HepG2 (cell line): ENCODE results near the gene NDUFAF8. TPM values are rescaled to one million over a fixed set of nuclear protein-coding genes. Genes with fewer than 3 reads are reported as not detected.

Experiments used
- AFF4 ChIP-seq: sonication (generic); formaldehyde crosslinking; IDR thresholded peaks from 2 replicates; pipeline ENCODE4 v1.4.0; 2020; ENCODE audit warnings: missing genetic modification reagents
- AGO2 ChIP-seq: fragments of 200-400 bp; formaldehyde crosslinking; optimal IDR thresholded peaks from 2 replicates; pipeline ENCODE3; 2017; ENCODE audit warnings: mild to moderate bottlenecking, low read depth, low read length, moderate library complexity
- ARID2 ChIP-seq: sonication (generic); formaldehyde crosslinking; IDR thresholded peaks from 2 replicates; pipeline ENCODE4 v1.8.1; 2022; ENCODE audit warnings: mild to moderate bottlenecking, missing genetic modification reagents, borderline replicate concordance
- BRD4 ChIP-seq: sonication (generic); formaldehyde crosslinking; IDR thresholded peaks from 2 replicates; pipeline ENCODE4 v1.4.0; 2020; ENCODE audit warnings: missing genetic modification reagents
- CENPT ChIP-seq: sonication (generic); formaldehyde crosslinking; IDR thresholded peaks from 2 replicates; pipeline ENCODE4 v1.8.0; 2022; ENCODE audit warnings: low read depth, mild to moderate bottlenecking, moderate library complexity, missing genetic modification reagents
- GLI4 ChIP-seq: sonication (generic); formaldehyde crosslinking; IDR thresholded peaks from 2 replicates; pipeline ENCODE4 v1.5.1; 2020; ENCODE audit warnings: missing genetic modification reagents, mild to moderate bottlenecking, moderate library complexity, borderline replicate concordance
- IKZF4 ChIP-seq: sonication (generic); formaldehyde crosslinking; IDR thresholded peaks from 2 replicates; pipeline ENCODE4 v1.5.1; 2020; ENCODE audit warnings: borderline replicate concordance, mild to moderate bottlenecking, low read depth, missing genetic modification reagents; ENCODE audit errors: not compliant biosample characterization
- IRX3 ChIP-seq: sonication (generic); formaldehyde crosslinking; IDR thresholded peaks from 2 replicates; pipeline ENCODE4 v1.8.1; 2023; ENCODE audit warnings: mild to moderate bottlenecking, low read depth, missing genetic modification reagents, borderline replicate concordance
- KLF15 ChIP-seq: sonication (generic); formaldehyde crosslinking; IDR thresholded peaks from 2 replicates; pipeline ENCODE4 v1.8.1; 2023; ENCODE audit warnings: borderline replicate concordance, mild to moderate bottlenecking, inconsistent platforms, missing genetic modification reagents, mixed read lengths
- MEF2D ChIP-seq: sonication (generic); formaldehyde crosslinking; IDR thresholded peaks from 2 replicates; pipeline ENCODE4 v1.5.1; 2020; ENCODE audit warnings: mild to moderate bottlenecking, missing genetic modification reagents
- NFATC3 ChIP-seq: sonication (generic); formaldehyde crosslinking; IDR thresholded peaks from 2 replicates; pipeline ENCODE4 v1.5.1; 2020; ENCODE audit warnings: mild to moderate bottlenecking, missing genetic modification reagents
- PITX1 ChIP-seq: sonication (generic); formaldehyde crosslinking; IDR thresholded peaks from 2 replicates; pipeline ENCODE4 v1.5.1; 2020; ENCODE audit warnings: mild to moderate bottlenecking, missing genetic modification reagents
- RARG ChIP-seq: sonication (generic); formaldehyde crosslinking; IDR thresholded peaks from 2 replicates; pipeline ENCODE4 v1.4.0; 2020; ENCODE audit warnings: low read depth, mild to moderate bottlenecking, missing genetic modification reagents
- TBX2 ChIP-seq: sonication (generic); formaldehyde crosslinking; IDR thresholded peaks from 2 replicates; pipeline ENCODE4 v1.5.0; 2020; ENCODE audit warnings: missing genetic modification reagents, mild to moderate bottlenecking, borderline replicate concordance
- ZNF180 ChIP-seq: sonication (generic); formaldehyde crosslinking; IDR thresholded peaks from 2 replicates; pipeline ENCODE4 v1.4.0; 2020; ENCODE audit warnings: low read depth, missing genetic modification reagents, borderline replicate concordance
- ZNF431 ChIP-seq: sonication (generic); formaldehyde crosslinking; IDR thresholded peaks from 2 replicates; pipeline ENCODE4 v1.9.0; 2022; ENCODE audit warnings: missing genetic modification reagents, low read depth, mild to moderate bottlenecking, borderline replicate concordance
- ZNF510 ChIP-seq: sonication (generic); formaldehyde crosslinking; IDR thresholded peaks from 2 replicates; pipeline ENCODE4 v1.4.0; 2020; ENCODE audit warnings: low read depth, mild to moderate bottlenecking, missing genetic modification reagents
- ZNF567 ChIP-seq: sonication (generic); formaldehyde crosslinking; IDR thresholded peaks from 2 replicates; pipeline ENCODE4 v1.8.1; 2023; ENCODE audit warnings: mild to moderate bottlenecking, missing genetic modification reagents, borderline replicate concordance
- ZNF766 ChIP-seq: sonication (generic); formaldehyde crosslinking; IDR thresholded peaks from 2 replicates; pipeline ENCODE4 v1.5.0; 2020; ENCODE audit warnings: missing genetic modification reagents, borderline replicate concordance
- ZNF782 ChIP-seq: sonication (generic); formaldehyde crosslinking; IDR thresholded peaks from 2 replicates; pipeline ENCODE4 v1.4.0; 2020; ENCODE audit warnings: missing genetic modification reagents, mild to moderate bottlenecking, borderline replicate concordance
- polyA plus RNA-seq, 8 experiments: library from polyadenylated mRNA; depleted of rRNA in 3 of 8; stranded (reverse) in 7 of 8; unstranded in 1 of 8; fragments of >200 nt; fragmentation: Illumina TruSeq in 4 of 8; extraction: Trizol in 4 of 8; gene quantifications; 2 replicates each; pipeline versions ENCODE4 v1.2.1 to v1.2.3, GENCODE V29; 2011 to 2016; ENCODE audit warnings: low read depth in 4 of 8, missing spikeins in 1 of 8, mixed read lengths in 1 of 8; ENCODE audit not compliant: insufficient read depth in 1 of 8
- total RNA-seq, 5 experiments: library from RNA; depleted of rRNA; stranded (reverse); fragments of >200 nt; fragmentation: Illumina TruSeq; extraction: Trizol; gene quantifications; 2 replicates each; pipeline ENCODE4 v1.2.3, GENCODE V29; 2016; ENCODE audit warnings: low read depth in 1 of 5
- TF ChIP-seq, protein P1 (sequence below): sonication (generic); formaldehyde crosslinking; IDR thresholded peaks from 2 replicates; pipeline ENCODE4 v1.4.0; 2020; ENCODE audit warnings: mild to moderate bottlenecking, missing genetic modification reagents

The NDUFAF8 gene
- total and polyA plus RNA-seq, 2 of the 13 experiments (the other 11 are each of a cell fraction or from before 2014, with no cell fraction given), result 75.6 to 233 TPM

DNA sequence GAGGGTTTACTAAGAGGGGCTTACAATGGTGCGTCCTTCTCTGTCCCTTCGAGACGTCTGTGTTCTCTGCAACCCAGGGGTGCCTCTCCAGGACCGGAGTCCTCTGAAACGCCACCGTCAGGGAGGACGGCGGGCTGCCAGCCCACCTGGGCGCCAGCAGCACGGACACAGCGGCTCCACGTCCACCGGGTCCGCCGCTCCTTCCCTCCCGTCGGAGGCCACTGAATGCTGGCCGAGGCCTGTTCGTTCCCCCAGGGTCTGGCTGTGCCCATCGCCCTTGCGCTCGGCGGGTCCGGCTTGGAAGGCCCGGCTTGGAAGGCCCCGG is 666 bp upstream of the NDUFAF8 start (continued):
- TF ChIP-seq AGO2 (peak; percentile 44), AFF4 (CRISPR knock-in tag) (peak; percentile 19; the same call in 1 of the 2 replicates), ARID2 (no peak), GLI4 (CRISPR knock-in tag) (0 out of 2 replicates have a peak, but pooled peaks have one; percentile 56), BRD4 (CRISPR knock-in tag) (0 out of 2 replicates have a peak, but pooled peaks have one; percentile 20), ZNF567 (CRISPR knock-in tag) (no peak), ZNF782 (CRISPR knock-in tag) (no peak), CENPT (CRISPR knock-in tag) (no peak), ZNF766 (no peak), TBX2 (no peak; the same call in none of the 2 replicates), ZNF180 (CRISPR knock-in tag) (0 out of 2 replicates have a peak, but pooled peaks have one; percentile 23), MEF2D (CRISPR knock-in tag) (0 out of 2 replicates have a peak, but pooled peaks have one; percentile 10), ZNF431 (CRISPR knock-in tag) (peak; percentile 81; the same call in 1 of the 2 replicates), KLF15 (peak; percentile 57; the same call in 1 of the 2 replicates), RARG (0 out of 2 replicates have a peak, but pooled peaks have one; percentile 37), PITX1 (CRISPR knock-in tag) (no peak), ZNF510 (CRISPR knock-in tag) (0 out of 2 replicates have a peak, but pooled peaks have one; percentile 56), NFATC3 (CRISPR knock-in tag) (0 out of 2 replicates have a peak, but pooled peaks have one; percentile 56), IRX3 (0 out of 2 replicates have a peak, but pooled peaks have one; percentile 54), IKZF4 (CRISPR knock-in tag) (peak; percentile 31)
- TF ChIP-seq, protein P1, sequence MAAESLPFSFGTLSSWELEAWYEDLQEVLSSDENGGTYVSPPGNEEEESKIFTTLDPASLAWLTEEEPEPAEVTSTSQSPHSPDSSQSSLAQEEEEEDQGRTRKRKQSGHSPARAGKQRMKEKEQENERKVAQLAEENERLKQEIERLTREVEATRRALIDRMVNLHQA (CRISPR knock-in tag), result no peak
